ENCODE data around the gene DNAAF5. TPM values are rescaled to one million over a fixed set of nuclear protein-coding genes. Genes with fewer than 3 reads are reported as not detected.
A peak's percentile ranks its signal among the peaks of the same experiment; 100 is the strongest.

Gene DNAAF5
- total RNA-seq, 1 donor from 2014 or later: 15.3 TPM

DNA sequence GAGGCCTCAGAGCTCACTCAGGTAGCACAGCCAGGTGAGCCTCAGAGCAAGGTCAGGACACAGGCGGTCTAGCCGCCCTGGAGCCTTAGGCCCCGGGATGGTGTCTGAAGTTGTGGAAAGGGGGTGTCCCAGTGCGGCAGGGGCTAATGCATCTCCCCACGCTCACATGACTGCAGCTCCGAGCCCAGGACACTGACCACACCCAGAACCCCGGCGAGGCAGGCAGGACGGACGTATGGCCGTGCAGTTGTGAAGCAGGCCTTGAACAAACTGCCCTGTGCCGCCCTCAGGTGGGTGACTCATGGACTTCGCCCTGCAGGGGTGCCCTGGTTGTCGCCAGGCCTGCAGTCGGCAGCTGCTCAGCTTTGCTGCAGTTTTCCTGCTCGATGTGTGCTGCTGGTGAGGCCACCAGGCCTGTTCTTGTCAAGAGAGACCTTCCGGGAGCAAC is 5.6 kb downstream of the DNAAF5 start:
- H3K4me3 Mint-ChIP-seq (ENCODE audit: unreplicated experiment): no peak overlapping the region
- peak; percentile 63 for DNase-seq (ENCODE audit: low spot score)
- H3K4me1 Mint-ChIP-seq (ENCODE audit: low read depth): peaks cover 33% of the 10 kb centered on the region
- no peaks in the 10 kb centered on the region for H3K27me3 Mint-ChIP-seq (ENCODE audit: low read depth)
- H3K9me3 Mint-ChIP-seq (ENCODE audit: low read depth): peaks cover 2% of the 10 kb centered on the region
- peaks cover 7% of the 10 kb centered on the region for H3K36me3 Mint-ChIP-seq (ENCODE audit: low read depth)
- TF ChIP-seq, protein P1, sequence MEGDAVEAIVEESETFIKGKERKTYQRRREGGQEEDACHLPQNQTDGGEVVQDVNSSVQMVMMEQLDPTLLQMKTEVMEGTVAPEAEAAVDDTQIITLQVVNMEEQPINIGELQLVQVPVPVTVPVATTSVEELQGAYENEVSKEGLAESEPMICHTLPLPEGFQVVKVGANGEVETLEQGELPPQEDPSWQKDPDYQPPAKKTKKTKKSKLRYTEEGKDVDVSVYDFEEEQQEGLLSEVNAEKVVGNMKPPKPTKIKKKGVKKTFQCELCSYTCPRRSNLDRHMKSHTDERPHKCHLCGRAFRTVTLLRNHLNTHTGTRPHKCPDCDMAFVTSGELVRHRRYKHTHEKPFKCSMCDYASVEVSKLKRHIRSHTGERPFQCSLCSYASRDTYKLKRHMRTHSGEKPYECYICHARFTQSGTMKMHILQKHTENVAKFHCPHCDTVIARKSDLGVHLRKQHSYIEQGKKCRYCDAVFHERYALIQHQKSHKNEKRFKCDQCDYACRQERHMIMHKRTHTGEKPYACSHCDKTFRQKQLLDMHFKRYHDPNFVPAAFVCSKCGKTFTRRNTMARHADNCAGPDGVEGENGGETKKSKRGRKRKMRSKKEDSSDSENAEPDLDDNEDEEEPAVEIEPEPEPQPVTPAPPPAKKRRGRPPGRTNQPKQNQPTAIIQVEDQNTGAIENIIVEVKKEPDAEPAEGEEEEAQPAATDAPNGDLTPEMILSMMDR (IDR thresholded peaks at IDR 0.05): peak; percentile 35
- H3K27ac Mint-ChIP-seq (ENCODE audit: unreplicated experiment): no peak overlapping the region

DNA sequence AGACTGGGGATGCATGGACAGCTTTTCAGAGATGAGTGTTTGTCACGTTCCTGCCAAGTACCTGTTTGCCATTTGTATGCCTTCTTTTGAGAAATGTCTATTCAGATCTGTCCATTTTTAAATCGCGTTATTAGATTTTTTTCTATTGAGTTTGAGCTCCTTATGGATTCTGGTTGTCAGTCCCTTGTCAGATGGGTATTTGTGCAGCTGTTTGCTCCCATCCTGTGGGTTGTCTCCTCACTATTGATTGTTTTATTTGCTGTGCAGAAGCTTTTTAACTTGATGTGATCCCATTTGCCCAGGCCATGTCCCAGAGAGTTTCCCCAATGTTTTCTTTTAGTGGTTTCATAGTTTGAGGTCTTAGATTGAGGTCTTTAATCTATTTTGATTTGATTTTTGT is 6.1 kb downstream of the DNAAF5 start:
- peaks cover 7% of the 10 kb centered on the region for H3K36me3 Mint-ChIP-seq (ENCODE audit: low read depth)
- H3K4me3 Mint-ChIP-seq (ENCODE audit: unreplicated experiment): no peak overlapping the region

DNA sequence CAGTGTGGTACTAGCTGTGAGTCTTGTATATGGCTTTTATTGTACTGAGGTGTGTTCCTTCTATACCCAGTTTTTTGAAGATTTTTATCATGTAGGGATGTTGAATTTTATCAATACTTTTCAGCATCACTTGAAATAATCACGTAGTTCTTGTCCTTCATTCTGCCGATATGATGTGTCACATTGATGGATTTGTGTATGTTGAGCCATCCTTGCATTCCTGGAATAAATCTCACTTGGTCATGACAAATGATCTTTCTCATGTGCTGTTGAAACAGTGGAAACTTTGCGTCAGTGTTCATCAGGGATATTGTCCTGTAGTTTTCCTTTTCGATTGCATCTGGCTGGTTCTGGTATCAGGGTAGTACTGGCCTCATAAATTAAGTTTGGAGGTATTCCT is 7.7 kb downstream of the DNAAF5 start:
- peaks cover 2% of the 10 kb centered on the region for H3K9me3 Mint-ChIP-seq (ENCODE audit: low read depth)
- no peaks in the 10 kb centered on the region for H3K27me3 Mint-ChIP-seq (ENCODE audit: low read depth)
- H3K36me3 Mint-ChIP-seq (ENCODE audit: low read depth): peaks cover 7% of the 10 kb centered on the region
- H3K4me1 Mint-ChIP-seq (ENCODE audit: low read depth): peaks cover 24% of the 10 kb centered on the region
- no peak overlapping the region for H3K4me3 Mint-ChIP-seq (ENCODE audit: unreplicated experiment)
- no peak for DNase-seq (ENCODE audit: low spot score)
- no peak overlapping the region for H3K27ac Mint-ChIP-seq (ENCODE audit: unreplicated experiment)
- TF ChIP-seq, protein P1 (IDR thresholded peaks at IDR 0.05): no peak

More for the DNA sequence above, 6.1 kb downstream of the DNAAF5 start:
- no peak overlapping the region for H3K27ac Mint-ChIP-seq (ENCODE audit: unreplicated experiment)
- H3K27me3 Mint-ChIP-seq (ENCODE audit: low read depth): no peaks in the 10 kb centered on the region
- no peak for DNase-seq (ENCODE audit: low spot score)
- peaks cover 33% of the 10 kb centered on the region for H3K4me1 Mint-ChIP-seq (ENCODE audit: low read depth)
- TF ChIP-seq, protein P1 (IDR thresholded peaks at IDR 0.05): no peak
- H3K9me3 Mint-ChIP-seq (ENCODE audit: low read depth): peaks cover 2% of the 10 kb centered on the region

DNA sequence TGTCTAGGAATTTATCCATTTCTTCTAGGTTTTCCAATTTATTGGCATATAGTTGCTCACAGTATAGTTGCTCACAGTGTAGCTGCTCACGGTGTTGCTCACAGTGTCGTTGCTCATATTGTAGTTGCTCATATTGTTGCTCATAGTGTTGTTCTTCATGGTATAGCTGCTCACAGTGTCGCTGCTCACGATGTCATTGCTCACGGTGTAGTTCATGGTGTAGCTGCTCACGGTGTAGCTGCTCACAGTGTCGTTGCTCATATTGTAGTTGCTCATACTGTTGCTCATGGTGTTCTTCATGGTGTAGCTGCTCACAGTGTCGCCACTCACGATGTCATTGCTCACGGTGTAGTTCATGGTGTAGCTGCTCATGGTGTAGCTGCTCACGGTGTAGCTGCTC is 8.3 kb downstream of the DNAAF5 start:
- H3K36me3 Mint-ChIP-seq (ENCODE audit: low read depth): peaks cover 6% of the 10 kb centered on the region
- peaks cover 22% of the 10 kb centered on the region for H3K4me1 Mint-ChIP-seq (ENCODE audit: low read depth)
- DNase-seq (ENCODE audit: low spot score): no peak
- peaks cover 2% of the 10 kb centered on the region for H3K9me3 Mint-ChIP-seq (ENCODE audit: low read depth)
- H3K27ac Mint-ChIP-seq (ENCODE audit: unreplicated experiment): no peak overlapping the region
- H3K4me3 Mint-ChIP-seq (ENCODE audit: unreplicated experiment): no peak overlapping the region
- no peaks in the 10 kb centered on the region for H3K27me3 Mint-ChIP-seq (ENCODE audit: low read depth)
- TF ChIP-seq, protein P1 (IDR thresholded peaks at IDR 0.05): no peak

DNA sequence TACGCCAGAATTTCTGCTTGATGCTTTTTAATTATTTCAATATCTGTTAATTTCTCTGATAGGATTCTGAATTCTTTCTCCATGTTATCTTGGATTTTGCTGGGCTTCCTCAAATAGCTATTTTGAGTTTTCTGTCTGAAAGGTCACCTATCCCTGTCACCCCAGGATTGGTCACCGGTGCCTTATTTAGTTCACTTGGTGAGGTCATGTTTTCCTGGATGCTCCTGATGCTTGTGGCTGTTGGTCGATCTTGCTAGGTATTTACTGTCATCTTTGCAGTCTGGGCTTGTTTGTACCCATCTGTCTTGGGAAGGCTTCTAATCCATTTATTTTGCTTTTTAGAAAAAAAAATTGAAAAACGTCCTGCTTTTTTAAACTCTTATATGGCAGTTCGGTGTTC is 11.7 kb downstream of the DNAAF5 start:
- no peak for DNase-seq (ENCODE audit: low spot score)
- Mint-ChIP-seq H3K27me3 (ENCODE audit: low read depth) (no peaks in the 10 kb centered on the region), H3K27ac (ENCODE audit: unreplicated experiment) (no peak overlapping the region), H3K4me3 (ENCODE audit: unreplicated experiment) (no peak overlapping the region), H3K36me3 (ENCODE audit: low read depth) (peaks cover 4% of the 10 kb centered on the region), H3K4me1 (ENCODE audit: low read depth) (no peaks in the 10 kb centered on the region), H3K9me3 (ENCODE audit: low read depth) (peaks cover 2% of the 10 kb centered on the region)
- TF ChIP-seq, protein P1 (IDR thresholded peaks at IDR 0.05): no peak
